ENCODE data around the gene NARF.
A peak's percentile ranks its signal among the peaks of the same experiment; 100 is the strongest.
"Not testable (repeated sequence)": the region's sequence is repeated elsewhere in the genome, so short reads cannot be mapped to it uniquely, and the experiment has no call there.

The NARF gene

DNA sequence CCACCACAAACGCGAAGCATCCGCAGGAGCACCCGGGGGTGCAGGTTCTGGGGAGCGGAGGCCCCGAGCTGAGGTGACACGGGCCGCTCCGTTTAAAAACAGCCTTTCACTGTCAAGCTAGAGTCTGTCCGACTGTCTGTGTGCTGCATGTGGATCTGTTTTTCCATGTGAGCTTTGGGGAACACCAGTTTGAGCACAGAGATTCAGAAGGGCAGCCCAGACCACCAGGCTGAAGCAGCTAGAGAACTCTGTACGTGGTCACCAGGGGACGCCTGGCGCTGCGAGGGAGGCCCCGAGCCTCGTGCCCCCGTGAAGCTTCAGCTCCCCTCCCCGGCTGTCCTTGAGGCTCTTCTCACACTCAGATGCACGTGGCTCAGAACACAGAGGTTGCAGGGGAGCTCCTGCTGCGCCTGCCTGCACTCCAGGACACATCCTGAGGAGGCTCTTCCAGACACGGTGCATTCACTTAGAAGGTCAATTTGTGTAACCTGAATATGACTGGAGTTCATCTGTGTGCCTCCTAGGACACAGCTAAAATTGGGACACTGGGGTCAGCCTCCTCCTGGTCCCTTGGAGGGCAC lies 45.3 kb downstream of the NARF start:
- no peak for DNase-seq

DNA sequence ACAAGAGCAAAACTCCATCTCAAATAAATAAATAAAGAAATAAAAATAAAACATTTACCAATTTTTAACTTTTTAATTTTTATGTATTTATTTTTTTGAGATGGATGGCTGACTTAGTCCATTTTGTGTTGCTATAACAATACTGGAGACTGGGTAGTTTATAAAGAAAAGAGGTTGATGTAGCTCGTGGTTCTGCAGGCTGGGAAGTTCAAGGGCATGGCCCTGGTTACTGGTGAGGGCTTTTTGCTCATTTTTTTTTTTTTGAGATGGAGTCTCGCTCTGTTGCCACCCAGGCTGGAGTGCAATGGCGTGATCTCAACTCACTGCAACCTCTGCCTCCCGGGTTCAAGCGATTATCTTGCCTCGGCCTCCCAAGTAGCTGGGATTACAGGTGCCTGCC lies 46.8 kb downstream of the NARF start:
- no peak for DNase-seq

DNA sequence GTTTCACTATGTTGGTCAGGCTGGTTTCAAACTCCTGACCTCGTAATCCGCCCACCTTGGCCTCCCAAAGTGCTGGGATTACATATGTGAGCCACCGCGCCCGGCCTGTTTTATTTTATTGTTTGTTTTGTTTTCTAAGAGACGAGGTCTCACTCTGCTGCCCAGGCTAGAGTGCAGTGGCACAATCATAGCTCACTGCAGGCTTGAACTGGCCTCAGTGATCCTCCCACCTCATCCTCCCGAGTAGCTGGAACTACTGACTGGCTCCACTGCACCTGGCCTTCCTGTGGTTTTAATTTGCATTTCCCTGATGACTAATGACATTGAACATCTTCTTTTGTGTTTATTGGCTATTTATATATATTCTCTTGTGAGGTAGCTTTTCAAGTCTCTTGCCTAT lies 47.9 kb downstream of the NARF start:
- DNase-seq, result not testable (repeated sequence)

DNA sequence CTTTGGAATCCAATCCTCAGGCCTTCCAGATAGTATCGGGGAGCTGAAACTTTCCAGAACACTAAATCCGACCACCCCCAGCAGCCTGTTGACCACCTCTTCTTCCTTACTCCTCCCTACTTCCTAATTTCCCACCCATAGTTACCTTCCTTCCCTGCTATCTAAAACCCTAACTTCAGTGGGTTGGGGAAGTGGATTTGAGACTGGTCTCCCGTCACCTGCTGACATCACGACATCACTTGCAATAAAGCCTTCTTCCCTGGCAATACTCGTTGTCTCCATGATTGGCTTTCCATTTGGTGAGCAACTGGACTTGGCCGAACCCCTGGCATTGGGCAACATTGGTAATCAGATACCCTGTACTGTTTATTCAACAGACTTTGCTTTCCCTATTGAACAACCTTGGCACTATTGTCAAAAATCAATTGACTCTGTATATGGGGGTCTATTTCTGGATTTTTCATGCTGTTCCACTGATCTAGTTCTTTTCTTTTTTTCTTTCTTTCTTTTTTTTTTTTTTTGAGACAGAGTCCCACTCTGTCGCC lies 49.2 kb downstream of the NARF start:
- DNase-seq, result no peak

DNA sequence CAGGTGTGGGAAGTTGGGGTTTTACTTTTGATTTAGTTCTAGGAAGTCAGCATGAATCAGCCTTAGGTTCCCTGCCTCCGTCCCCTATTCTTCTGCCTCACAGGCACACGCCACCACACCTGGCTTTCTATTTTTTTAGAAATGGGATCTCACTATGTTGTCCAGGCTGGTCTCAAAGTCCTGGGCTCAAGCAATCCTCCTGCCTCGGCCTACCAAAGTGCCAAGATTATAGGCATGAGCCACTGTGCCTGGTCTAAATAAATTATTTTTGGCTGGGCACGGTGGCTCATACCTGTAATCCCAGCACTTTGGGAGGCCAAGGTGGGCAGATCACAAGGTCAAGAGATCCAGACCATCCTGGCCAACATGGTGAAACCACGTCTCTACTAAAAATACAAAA lies 53.1 kb downstream of the NARF start:
- DNase-seq, result not testable (repeated sequence)

DNA sequence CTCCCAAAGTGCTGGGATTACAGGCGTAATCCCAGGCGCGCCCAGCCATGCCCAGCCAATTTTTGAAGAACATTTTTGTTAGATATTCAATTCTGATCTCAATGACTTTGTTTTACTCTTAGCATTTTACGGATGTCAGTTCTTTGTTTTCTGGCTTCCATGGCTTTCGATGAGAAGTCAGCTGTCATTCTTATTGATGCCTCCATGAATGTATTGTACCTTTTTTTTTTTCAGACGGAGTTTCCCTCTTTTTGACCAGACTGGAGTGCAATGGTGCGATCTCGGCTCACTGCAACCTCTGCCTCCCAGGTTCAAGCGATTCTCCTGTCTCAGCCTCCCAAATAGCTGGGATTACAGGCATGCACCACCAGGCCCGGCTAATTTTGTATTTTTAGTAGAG lies 55.3 kb downstream of the NARF start:
- DNase-seq, result not testable (repeated sequence)

DNA sequence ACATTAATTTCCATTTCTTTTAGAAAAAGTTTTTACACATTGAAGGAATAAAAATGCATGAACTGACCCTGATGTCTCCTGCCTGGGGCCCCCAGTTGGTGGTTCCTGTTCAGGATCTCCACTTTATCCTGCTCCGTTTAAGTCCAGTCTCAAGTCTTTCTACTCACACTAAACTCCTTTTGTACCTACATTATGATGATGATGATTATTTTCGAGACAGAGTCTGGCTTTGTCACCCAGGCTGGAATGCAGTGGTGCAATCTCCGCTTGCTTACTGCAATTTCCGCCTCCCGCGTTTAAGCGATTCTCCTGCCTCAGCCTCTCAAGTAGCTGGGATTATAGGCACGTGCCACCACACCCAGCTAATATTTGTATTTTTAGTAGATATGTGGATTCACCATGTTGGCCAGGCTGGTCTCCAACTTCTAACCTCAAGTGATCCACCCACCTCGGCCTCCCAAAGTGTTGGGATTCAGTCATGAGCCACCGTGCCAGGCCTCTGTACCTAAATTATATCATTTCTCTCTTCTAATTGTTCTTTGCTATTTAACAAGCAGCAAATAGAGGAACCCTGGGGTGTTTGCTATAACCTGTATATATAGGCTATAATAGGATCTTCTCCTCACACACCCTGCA lies 58.8 kb downstream of the NARF start:
- no peak for DNase-seq

DNA sequence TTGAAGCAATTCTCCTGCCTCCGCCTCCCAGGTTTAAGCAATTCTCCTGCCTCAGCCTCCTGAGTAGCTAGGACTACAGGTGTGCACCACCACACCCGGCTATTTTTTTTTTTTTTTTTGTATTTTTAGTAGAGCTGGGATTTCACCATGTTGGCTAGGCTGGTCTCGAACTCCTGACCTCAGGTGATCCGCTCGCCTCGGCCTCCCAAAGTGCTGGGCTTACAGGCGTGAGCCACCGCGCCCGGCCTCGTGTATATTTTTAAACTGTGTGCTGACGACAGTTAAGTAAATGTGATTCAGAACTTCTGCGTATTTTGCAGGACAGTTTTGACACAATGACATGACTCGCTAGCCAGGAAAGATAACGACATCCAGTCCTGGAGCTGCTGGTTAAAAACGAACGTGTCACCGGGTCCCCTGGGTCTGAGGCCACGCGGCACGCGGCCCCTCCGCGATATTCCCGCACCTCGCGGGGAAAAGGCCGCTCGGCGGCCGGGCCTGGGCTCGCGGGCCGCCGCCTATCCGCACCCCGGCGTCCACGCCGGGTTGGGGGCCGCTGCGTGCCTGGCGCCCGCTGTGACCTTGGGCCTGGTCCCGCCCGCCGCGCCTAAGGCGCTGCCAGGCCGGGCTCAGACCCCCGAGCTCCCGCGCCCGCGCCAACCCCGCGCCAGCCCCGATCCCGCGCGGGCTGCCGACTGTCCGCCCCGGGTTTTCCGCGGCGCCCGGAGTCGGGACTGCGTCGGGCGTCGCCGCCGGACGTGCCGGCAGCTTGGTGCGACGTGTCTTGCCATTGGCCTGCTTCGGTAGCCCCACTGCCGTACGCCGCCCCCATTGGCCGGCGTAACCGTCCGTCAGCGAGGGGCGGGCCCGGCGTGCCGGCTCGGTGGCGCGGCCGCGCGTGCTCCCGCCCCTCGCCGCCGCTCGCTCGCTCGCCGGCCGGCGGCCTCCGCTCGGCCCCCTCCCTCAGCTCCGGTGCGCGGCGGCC lies 60.6 kb downstream of the NARF start, which contains the start of gene FOXK2:
Gene FOXK2, plus strand, starts transcription at position 907 of the 985 bp plus-strand sequence. CDS start 157 bp downstream, outside the sequence.
- DNase-seq, result peak; percentile 95

DNA sequence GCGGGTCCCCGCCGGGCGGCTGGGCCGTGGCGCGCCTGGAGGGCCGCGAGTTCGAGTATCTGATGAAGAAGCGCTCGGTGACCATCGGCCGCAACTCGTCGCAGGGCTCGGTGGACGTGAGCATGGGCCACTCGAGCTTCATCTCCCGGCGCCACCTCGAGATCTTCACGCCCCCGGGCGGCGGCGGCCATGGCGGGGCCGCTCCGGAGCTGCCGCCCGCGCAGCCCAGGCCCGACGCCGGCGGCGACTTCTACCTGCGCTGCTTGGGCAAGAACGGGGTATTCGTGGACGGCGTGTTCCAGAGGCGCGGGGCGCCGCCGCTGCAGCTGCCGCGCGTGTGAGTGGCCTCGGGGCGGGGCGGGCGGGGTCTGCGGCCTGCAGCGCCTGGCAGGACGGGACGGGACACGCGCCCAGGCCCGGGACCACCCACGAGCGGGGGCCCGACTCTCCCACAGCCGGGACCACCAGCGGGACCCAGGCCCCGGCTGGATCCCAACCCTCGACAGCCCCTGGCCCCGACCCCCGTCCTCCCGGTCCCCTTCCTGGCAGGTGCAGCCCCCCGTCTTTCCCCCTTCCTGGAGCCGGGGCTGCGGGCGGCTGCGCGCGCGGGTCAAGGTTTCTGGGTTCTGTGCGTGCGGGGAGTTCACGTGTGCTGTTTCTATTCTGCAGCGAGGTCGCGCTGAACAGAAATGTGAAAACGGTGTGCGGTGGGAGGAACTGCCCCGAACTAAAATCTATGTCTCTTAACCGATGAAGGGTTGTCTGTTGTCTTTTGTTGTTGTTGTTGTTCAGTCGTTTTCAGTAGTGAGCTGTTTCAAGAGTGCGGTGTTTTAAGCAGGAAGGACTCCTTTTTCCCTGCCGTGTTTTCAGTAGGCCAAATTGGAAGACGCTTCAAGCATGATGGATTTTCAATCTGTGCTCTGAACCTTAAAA lies 61.7 kb downstream of the NARF start:
- no peak for DNase-seq

DNA sequence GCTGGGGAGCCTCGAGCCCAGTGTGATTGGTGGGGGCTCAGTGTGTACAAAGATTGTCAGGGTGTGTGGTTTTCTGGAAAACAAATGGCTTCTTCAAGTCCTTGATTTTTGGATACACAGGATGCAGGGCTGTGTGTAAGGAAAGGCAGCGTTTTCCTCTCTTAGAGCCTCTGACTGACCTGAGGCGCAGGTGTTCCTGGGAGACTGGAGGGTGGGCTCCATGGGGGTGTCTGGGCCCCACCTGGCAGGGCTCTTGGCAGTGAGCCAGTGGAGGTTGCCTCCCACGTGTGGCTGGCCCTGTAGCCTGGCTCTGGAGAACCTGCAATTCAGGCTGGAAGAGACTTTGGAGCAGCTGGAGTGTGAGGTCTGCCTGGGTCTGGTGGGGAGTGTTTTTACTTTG lies 66.0 kb downstream of the NARF start:
- DNase-seq, result no peak

DNA sequence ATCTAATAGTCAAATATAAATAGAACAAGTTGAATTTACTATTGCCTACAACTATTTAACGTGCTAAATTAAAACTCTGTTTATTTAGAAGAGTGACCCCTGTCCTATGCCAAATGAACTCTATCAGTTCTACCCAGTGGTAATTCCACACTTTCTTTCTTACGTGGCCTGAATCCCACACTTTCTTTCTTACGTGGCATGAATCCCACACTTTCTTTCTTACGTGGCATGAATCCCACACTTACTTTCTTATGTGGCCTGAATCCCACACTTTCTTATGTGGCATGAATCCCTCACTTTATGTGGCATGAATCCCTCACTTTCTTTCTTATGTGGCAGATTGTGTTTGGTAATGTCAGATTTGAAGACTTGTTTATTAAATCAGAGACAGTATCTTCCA lies 67.2 kb downstream of the NARF start:
- DNase-seq, result no peak

DNA sequence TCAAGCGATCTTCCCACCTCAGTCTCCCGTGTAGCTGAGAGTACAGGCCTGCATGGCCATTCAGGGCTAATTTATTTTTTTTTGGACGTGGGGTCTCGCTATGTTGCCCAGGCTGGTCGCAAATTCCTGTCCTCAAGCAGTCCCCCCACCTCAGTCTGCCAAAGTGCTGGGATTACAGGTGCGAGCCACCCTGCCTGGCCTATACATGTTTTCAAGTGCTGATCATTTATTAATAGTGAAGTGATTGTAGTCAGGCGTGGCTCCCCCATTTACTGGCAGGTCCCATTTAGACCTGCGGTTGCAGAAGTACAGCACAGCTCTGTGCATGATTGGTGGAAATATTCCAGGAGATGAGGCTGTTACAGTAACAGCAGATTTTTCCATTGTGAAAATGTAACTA lies 69.4 kb downstream of the NARF start:
- DNase-seq, result no peak

DNA sequence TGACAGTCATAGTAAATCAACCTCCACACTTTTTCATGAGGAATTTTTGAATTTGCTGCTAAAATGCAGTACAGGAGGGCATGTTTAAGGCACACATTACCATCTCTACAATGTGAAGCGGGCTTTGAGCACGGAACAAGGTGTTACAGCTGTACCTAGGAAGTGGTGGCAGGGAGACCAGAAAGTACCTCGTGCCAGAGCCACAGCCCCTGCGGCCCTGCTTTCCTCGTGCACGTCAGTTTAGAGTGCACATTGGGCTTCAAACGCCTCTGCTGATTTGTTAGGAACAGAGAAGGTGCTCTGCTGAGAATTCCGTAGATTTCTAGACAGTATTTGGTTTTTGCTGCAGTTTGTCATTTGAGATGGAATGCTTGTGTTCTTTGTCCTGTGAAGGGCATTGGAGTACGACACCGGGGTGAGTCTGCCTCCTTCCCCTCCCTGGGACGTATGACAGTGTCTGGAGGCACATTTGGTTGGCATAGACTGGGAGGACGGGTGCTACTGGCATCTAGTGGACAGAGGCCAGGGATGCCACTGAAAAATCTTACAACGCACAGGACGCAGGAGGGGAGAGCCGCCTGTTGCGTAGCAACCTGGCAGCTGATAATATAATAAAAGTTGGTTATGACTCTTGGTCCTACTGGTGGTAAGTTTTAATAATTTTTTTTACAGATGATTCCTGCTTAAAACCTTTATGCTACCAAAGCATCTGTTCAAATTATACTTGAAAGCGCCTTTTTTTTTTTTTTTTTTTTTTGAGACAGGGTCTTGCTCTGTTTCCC lies 70.1 kb downstream of the NARF start:
- no peak for DNase-seq

DNA sequence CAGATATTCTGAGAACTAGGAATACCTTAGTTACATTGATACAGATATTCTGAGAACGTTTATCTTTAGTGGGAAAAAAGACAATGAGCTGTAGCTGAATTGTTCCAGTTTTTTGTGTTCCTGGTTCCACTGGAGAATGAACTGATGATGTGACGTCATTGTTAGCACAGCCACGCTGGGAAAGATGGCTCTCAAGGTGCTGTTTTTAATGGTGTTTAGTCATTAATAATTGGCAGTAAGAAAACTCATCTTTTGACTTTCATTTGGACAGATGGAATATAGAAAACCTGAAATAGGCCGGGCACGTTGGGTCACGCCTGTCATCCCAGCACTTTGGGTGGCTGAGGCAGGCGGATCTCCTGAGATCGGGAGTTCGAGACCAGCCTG lies 71.4 kb downstream of the NARF start:
- DNase-seq, result no peak

DNA sequence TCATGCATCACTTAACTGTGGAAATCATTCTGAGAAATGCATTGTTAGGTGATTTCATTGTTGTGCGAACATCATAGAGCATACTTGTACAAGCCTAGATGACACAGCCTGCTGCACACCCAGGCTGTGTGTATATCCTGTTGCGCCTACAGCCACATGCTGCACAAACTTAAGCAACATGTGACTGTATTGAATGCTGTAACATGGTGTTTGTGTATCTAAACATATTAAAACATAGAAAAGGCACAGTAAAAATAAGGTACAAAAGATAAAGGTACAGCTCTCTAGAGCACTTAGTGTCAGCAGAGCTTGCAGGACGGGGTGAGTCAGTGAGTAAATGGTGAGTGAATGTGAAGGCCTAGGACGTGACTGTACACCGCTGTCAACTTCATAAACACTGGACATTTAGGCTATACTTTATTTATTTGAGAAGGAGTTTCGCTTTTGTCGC lies 72.9 kb downstream of the NARF start:
- DNase-seq, result peak; percentile 83

DNA sequence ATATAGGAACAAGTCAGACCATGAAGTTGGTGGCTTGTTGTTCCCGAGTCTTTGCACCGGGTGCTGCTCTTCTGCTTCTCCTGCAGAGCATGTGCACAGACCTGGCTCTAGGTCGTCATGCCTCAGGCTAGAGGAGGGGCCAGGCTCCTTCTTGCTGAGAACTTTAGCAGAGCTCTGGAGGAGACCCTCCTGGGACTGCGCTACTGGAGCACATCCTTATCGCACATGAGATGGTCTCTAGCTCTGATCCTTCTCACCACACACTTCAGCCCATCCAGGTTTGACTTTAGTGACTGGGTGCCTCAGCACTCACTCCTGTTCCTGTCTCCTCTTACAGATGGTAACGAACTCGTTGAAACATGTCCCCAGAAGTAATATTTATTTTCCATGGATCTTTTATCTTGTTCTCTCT lies 75.9 kb downstream of the NARF start:
- no peak for DNase-seq

DNA sequence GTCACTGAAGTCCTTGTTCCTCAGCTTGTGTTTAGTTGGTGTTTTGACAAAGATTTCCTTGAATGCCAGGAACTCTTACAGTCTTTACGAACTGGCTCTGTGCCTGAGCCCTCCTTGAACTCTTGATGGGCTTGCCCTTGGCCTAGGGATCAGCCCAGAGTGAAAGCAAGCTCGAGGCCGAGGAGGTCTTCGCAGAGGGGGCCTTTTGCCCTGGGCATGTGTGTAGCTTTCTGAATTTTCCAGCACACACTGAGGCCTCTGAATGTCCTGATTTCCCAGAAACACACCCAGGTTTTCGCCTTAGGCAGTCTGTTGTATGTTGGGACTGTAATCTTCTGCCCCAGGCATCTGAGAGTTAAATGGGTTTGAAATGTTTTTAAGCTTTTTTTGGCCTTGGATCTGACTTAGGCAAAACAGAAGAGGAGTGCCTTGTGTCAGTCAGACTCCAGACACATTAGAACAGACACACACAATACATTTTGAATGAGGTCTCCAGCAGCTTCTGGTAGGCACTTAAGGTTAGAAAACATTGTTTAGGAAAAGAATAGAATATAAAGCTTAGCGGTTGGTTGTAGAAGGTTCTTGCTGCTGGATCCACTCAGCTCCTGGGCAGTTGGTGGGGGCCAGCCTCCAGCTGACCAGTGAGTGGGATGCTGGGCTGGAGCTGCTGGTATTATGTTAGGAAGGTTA lies 78.1 kb downstream of the NARF start:
- DNase-seq, result peak; percentile 30

DNA sequence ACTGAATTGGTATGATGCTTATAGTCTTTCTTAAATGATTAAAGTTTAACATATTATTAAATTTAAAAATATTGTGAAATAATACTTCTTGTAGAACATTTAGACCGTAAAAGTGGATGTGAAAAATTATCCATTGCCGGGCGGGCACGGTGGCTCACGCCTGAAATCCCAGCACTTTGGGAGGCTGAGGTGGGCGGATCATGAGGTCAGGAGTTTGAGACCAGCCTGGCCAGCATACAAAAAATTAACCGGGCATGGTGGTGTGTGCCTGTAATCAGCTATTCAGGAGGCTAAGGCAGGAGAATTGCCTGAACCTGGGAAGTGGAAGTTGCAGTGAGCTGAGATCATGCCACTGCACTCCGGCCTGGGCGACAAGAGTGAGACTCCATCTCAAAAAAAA lies 78.7 kb downstream of the NARF start:
- DNase-seq, result not testable (repeated sequence)

DNA sequence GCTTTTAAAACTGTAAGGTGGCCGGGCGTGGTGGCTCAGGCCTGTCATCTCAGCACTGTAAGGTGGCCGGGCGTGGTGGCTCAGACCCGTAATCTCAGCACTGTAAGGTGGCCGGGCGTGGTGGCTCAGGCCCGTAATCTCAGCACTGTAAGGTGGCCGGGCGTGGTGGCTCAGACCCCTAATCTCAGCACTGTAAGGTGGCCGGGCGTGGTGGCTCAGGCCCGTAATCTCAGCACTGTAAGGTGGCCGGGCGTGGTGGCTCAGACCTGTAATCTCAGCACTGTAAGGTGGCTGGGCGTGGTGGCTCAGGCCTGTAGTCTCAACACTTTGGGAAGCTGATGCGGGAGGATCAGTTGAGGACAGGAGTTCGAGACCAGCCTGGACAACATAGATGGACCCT lies 80.5 kb downstream of the NARF start:
- DNase-seq, result not testable (repeated sequence)

All from HCEC 1CT (cell line).